Transverse colon (tissue), 4 donors: Measurements from ENCODE around the gene TNNC1. TPM values are rescaled to one million over a fixed set of nuclear protein-coding genes. Genes with fewer than 3 reads are reported as not detected.
A peak's percentile ranks its signal among the peaks of the same experiment; 100 is the strongest.

Source experiments
- DNase-seq: peaks from one replicate; pipeline ENCODE4 v3.0.0-alpha.2; 2019
- H3K27ac ChIP-seq, 4 donors: fragments of 200-600 bp; sonication (generic); 2 replicates each; pipeline ENCODE4 v1.5.1; 2016 to 2018; ENCODE audit warnings: inconsistent platforms in 4 of 4
- H3K27me3 ChIP-seq: fragments of 200-600 bp; sonication (generic); 2 replicates; pipeline ENCODE4 v1.5.1; 2017; ENCODE audit warnings: inconsistent platforms
- H3K36me3 ChIP-seq, 4 donors: fragments of 200-600 bp; sonication (generic); 2 replicates each; pipeline ENCODE4 v1.5.1; 2017 to 2019; ENCODE audit warnings: inconsistent platforms in 4 of 4
- H3K4me1 ChIP-seq, 4 donors: fragments of 200-600 bp; sonication (generic); 2 replicates each; pipeline ENCODE4 v1.5.1; 2017 to 2020; ENCODE audit warnings: inconsistent platforms in 4 of 4
- H3K4me3 ChIP-seq, 4 donors: fragments of 200-600 bp; sonication (generic); 1 replicate in 1 of 4; 2 replicates in 3 of 4; pipeline versions ENCODE4 v1.5.1 to v1.6.1; 2017 to 2019; ENCODE audit warnings: inconsistent platforms in 4 of 4
- H3K9me3 ChIP-seq, 2 donors: fragments of 200-600 bp; sonication (generic); 2 replicates each; pipeline ENCODE4 v1.5.1; 2017 to 2019; ENCODE audit warnings: inconsistent platforms in 2 of 2
- EP300 ChIP-seq: sonication (generic); formaldehyde crosslinking; IDR thresholded peaks from one replicate; pipeline ENCODE4 v1.6.1; 2017; ENCODE audit warnings: antibody characterized with exemption, low read depth
- POLR2A ChIP-seq: fragments of 450-650 bp; IDR thresholded peaks from one replicate; pipeline ENCODE4 v1.6.1; 2016; ENCODE audit warnings: antibody characterized with exemption, mild to moderate bottlenecking, moderate library complexity
- POLR2AphosphoS5 ChIP-seq, 3 donors: sonication (generic); formaldehyde crosslinking; IDR thresholded peaks; one replicate each; pipeline ENCODE4 v1.6.1; 2016; ENCODE audit warnings: antibody characterized with exemption in 3 of 3
- WGBS, 2 donors: methylation state at CpG; one replicate each; pipeline ENCODE4 v1.1.5; 2018; ENCODE audit warnings: low coverage in 1 of 2; 5-methylcytosine and 5-hydroxymethylcytosine counted together
- in situ Hi-C, 4 donors: fragments of 200-750 bp; cut with MboI; loops; one replicate each; pipeline versions ENCODE4 v1.15.0 to v1.15.1; 2017; ENCODE audit warnings: low sequenced_read_pairs in 3 of 4, low pct_ligation_motif_present in 1 of 4, low pct_unique_long_range_greater_than_20kb in 1 of 4
- intact Hi-C: fragments of 100-400 bp; cut with DNase I; formaldehyde crosslinking; loops from one replicate; pipeline ENCODE4 v1.15.1; 2023; ENCODE audit warnings: low total_unique reads
- total RNA-seq, 4 donors: library from RNA; depleted of rRNA; stranded (reverse); fragments of >200 nt; gene quantifications; one replicate each; pipeline ENCODE4 v1.1.0, GENCODE V29; 2016
- TF ChIP-seq, protein P1 (sequence below), 5 experiments: fragments of 200-600 bp in 3 of 5; fragments of 450-650 bp in 2 of 5; sonication (generic) in 3 of 5; IDR thresholded peaks; 1 replicate in 2 of 5; 2 replicates in 3 of 5; pipeline ENCODE4 v1.5.1; 2016 to 2017; ENCODE audit warnings: antibody characterized with exemption in 5 of 5, inconsistent platforms in 3 of 5, mild to moderate bottlenecking in 2 of 5, moderate library complexity in 1 of 5

TNNC1 gene
- total RNA-seq, 4 donors from 2014 or later: 7.1 to 10.4 TPM; not detected in 2

DNA sequence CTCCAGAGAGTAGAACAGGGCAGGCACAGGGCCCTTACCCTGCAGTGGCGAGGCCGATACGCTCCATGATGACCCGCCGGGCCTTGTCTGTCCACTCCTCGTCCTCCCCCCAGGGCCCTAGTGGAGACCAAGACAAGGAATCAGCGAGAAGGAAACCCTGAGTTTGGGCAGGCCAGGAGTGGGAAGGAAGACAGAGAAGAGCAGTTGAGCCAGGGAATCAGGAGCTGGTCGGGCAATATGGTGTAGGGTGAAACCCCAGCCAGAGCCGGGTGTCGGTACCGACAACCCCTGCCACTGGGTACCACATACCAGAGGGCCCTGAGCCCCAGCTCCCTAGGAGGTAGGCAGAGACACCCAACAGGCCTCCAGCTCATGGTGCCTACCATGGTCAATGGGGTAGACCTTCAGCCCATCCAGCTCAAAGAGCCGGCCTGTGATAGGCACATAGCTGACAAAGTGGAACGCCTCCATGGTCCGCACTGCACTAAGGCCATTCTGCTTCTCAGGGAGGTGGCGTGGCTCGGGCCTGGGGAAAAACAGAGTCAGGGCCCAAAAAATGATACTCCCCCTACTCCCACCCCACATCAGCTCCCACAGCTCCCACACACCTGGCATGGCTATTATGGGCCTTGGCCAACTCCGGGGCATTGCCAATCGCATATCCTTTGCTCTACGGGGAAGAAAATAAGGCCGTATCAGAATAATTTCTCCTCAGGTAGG, 46.9 kb downstream of the TNNC1 start:
- Histone ChIP-seq H3K36me3 (peaks cover 0 to 25% (median 10%) of the 10 kb centered on the region in 4 donors), H3K27ac (peak overlapping the region; percentile 54 to 78 (median 68)), H3K4me3 (no peak overlapping the region), H3K27me3 (no peaks in the 10 kb centered on the region), H3K4me1 (peaks cover 19 to 42% (median 37%) of the 10 kb centered on the region in 4 donors), H3K9me3 (no peaks in the 10 kb centered on the region)
- 90 to 93% methylated on average over 2 to 20 of the region's 20 CpGs for WGBS, 2 donors
- DNase-seq: no peak
- in situ Hi-C loops: no loop called here
- TF ChIP-seq EP300 (no peak), POLR2A (no peak), POLR2AphosphoS5 (IDR thresholded peaks at IDR 0.05) (no peak)
- TF ChIP-seq, protein P1, sequence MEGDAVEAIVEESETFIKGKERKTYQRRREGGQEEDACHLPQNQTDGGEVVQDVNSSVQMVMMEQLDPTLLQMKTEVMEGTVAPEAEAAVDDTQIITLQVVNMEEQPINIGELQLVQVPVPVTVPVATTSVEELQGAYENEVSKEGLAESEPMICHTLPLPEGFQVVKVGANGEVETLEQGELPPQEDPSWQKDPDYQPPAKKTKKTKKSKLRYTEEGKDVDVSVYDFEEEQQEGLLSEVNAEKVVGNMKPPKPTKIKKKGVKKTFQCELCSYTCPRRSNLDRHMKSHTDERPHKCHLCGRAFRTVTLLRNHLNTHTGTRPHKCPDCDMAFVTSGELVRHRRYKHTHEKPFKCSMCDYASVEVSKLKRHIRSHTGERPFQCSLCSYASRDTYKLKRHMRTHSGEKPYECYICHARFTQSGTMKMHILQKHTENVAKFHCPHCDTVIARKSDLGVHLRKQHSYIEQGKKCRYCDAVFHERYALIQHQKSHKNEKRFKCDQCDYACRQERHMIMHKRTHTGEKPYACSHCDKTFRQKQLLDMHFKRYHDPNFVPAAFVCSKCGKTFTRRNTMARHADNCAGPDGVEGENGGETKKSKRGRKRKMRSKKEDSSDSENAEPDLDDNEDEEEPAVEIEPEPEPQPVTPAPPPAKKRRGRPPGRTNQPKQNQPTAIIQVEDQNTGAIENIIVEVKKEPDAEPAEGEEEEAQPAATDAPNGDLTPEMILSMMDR (IDR thresholded peaks at IDR 0.05): no peak
- intact Hi-C loops: no loop called here

DNA sequence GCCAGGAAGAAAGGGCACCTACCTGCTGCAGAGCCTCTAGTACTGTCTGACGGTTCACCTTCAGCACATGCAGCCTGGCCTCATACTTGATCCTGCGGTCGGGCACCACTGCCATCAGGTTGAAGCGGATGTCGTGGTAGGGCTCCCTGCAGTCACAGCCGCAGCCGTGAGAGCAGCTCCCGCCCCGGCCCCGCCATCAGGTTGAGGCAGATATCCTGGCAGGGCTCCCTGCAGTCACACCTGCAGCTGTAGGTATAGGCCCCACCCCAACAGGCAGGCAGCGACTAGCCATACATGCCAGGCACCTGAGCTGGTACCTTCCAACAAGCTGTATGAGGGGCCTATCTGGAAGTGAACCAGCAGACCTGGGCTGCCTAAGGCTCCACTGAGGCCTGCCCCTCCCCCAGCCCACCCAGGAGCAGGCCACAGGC, 47.6 kb downstream of the TNNC1 start:
- Histone ChIP-seq H3K27ac (peak overlapping the region; percentile 54 to 78 (median 68)), H3K4me3 (no peak overlapping the region), H3K9me3 (no peaks in the 10 kb centered on the region), H3K4me1 (peaks cover 19 to 35% (median 30%) of the 10 kb centered on the region in 4 donors), H3K27me3 (no peaks in the 10 kb centered on the region), H3K36me3 (peaks cover 0 to 30% (median 14%) of the 10 kb centered on the region in 4 donors)
- intact Hi-C loops (no loop called here), in situ Hi-C loops (no loop called here)
- 50% methylated on average over 2 of the region's 11 CpGs; no CpG with 5 or more reads in 1 of the 2 donors for WGBS, 2 donors
- peak; percentile 78 for DNase-seq
- TF ChIP-seq POLR2AphosphoS5 (IDR thresholded peaks at IDR 0.05) (peak in 1 of 3 donors; percentile 6), EP300 (no peak)

DNA sequence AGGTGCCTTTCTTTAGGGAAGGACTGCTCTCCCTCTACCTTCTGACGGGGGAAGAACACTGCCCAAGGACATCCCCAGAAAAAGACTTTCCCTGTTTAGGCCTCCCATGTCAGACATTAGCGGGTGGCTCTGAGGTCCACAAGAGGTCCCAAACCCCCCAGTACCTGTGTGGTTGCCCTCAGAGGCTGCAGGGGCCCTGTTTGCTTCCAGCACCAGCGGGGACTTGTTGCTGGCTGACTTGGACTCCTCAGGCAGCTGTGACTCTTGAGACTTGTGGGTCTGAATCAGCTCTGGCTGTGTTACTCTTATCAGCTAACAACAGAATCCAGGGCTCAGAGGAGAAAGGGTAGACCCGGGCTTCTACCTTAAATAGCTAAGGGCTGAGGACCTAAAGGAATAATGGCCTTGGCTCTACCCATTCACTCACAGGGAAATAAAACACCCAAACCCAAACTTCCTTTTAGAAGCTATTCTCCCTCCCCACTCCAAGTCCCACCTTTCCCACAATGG, 48.2 kb downstream of the TNNC1 start:
- intact Hi-C loops (no loop called here), in situ Hi-C loops (no loop called here)
- peaks cover 19 to 32% (median 28%) of the 10 kb centered on the region in 4 donors for H3K4me1 ChIP-seq
- no peak for DNase-seq
- H3K36me3 ChIP-seq: peaks cover 0 to 30% (median 14%) of the 10 kb centered on the region in 4 donors
- H3K27ac ChIP-seq: peak overlapping the region; percentile 54 to 78 (median 68)
- H3K4me3 ChIP-seq: no peak overlapping the region
- H3K9me3 ChIP-seq: no peaks in the 10 kb centered on the region
- no peak for TF ChIP-seq POLR2A
- TF ChIP-seq EP300: no peak
- TF ChIP-seq, protein P1 (IDR thresholded peaks at IDR 0.05): no peak
- no peak for TF ChIP-seq POLR2AphosphoS5 (IDR thresholded peaks at IDR 0.05)
- no peaks in the 10 kb centered on the region for H3K27me3 ChIP-seq
- 88% methylated on average over 4 of the region's 4 CpGs; no CpG with 5 or more reads in 1 of the 2 donors for WGBS, 2 donors

DNA sequence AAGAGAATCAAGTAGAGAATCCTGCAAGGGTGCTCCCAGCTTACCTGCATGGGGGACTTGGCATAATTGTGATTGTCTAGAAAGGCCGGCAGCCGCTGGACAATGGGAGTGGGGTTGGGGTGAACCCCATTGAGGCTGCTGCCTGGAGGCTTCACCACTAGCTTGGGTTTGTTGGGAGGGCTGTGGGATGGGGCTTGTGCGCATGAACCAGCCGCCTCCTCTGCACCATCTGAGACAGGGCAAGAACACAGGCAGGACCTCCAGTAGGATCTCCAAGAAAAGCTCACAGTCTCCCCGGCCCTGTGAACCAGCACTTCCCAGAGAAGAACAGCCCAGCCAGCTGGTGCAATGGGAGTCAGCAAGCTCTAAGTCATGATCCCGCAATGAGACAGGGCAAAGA, 48.8 kb downstream of the TNNC1 start:
- no peaks in the 10 kb centered on the region for H3K27me3 ChIP-seq
- 85 to 100% methylated on average over 1 to 6 of the region's 6 CpGs for WGBS, 2 donors
- intact Hi-C loops: no loop called here
- peaks cover 0 to 30% (median 14%) of the 10 kb centered on the region in 4 donors for H3K36me3 ChIP-seq
- H3K27ac ChIP-seq: no peak overlapping the region
- no peak overlapping the region for H3K4me3 ChIP-seq
- in situ Hi-C loops: no loop called here
- no peak for TF ChIP-seq EP300
- no peak for TF ChIP-seq POLR2A
- no peak for TF ChIP-seq POLR2AphosphoS5 (IDR thresholded peaks at IDR 0.05)
- TF ChIP-seq, protein P1 (IDR thresholded peaks at IDR 0.05): no peak
- H3K4me1 ChIP-seq: peaks cover 19 to 32% (median 28%) of the 10 kb centered on the region in 4 donors
- DNase-seq: no peak
- no peaks in the 10 kb centered on the region for H3K9me3 ChIP-seq
